H1 (cell line): ENCODE measurements around the gene BCL2L12. TPM values are rescaled to one million over a fixed set of nuclear protein-coding genes. Genes with fewer than 3 reads are reported as not detected.

Source experiments
- BACH1 ChIP-seq: IDR thresholded peaks from 2 replicates; pipeline ENCODE4 v1.6.1; 2012; ENCODE audit warnings: low read length, improper control_type of control experiment
- CEBPB ChIP-seq: IDR thresholded peaks from 2 replicates; pipeline ENCODE4 v1.6.1; 2012; ENCODE audit warnings: low read depth, low read length
- polyA plus RNA-seq, 7 experiments: library from polyadenylated mRNA; depleted of rRNA in 3 of 7; stranded (reverse) in 5 of 7; unstranded in 2 of 7; fragments of >200 nt in 5 of 7; fragments of 200-250 nt in 2 of 7; gene quantifications; 1 replicate in 5 of 7; 2 replicates in 1 of 7; 4 replicates in 1 of 7; pipeline versions ENCODE4 v1.2.1 to v1.2.3, GENCODE V29; 2011 to 2013; ENCODE audit warnings: missing spikeins in 2 of 7, mixed read lengths in 2 of 7
- total RNA-seq: library from RNA; stranded (reverse); fragmentation: NEBNext Ultra II Directional; extraction: Animal tissue kit (Norgen Biotek cat#: 25700); gene quantifications from 2 replicates; pipeline ENCODE4 v1.2.1, GENCODE V29; 2021
- TF ChIP-seq, protein P1 (sequence below): fragments of 300-600 bp; sonication (generic); IDR thresholded peaks from 2 replicates; pipeline ENCODE4 v1.7.1; 2012; ENCODE audit warnings: low read length, moderate library complexity, mild to moderate bottlenecking, inconsistent platforms; ENCODE audit not compliant: insufficient replicate concordance

Gene BCL2L12
- total and polyA plus RNA-seq, 2 of the 8 experiments (the other 6 are each of a cell fraction or from before 2014, with no cell fraction given) = 126 to 209 TPM

DNA sequence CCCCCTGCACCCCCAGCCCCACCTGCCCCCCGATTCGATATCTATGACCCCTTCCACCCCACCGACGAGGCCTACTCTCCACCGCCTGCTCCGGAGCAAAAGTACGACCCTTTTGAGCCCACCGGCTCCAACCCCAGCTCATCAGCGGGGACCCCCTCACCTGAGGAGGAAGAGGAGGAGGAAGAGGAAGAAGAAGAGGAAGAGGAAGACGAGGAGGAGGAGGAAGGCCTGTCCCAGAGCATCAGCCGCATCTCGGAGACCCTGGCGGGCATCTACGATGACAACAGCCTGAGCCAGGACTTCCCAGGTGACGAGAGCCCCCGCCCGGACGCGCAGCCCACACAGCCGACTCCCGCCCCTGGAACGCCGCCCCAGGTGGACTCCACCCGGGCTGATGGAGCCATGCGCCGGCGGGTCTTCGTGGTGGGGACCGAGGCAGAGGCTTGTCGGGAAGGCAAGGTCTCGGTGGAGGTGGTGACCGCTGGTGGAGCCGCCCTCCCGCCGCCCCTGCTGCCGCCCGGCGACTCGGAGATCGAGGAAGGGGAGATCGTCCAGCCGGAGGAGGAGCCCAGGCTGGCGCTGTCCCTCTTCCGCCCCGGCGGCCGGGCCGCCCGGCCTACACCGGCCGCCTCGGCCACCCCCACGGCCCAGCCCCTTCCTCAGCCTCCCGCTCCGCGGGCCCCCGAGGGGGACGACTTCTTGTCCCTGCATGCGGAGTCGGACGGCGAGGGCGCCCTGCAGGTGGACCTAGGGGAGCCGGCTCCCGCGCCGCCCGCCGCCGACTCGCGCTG, 14.5 kb upstream of the BCL2L12 start (continued):
- TF ChIP-seq, protein P1, sequence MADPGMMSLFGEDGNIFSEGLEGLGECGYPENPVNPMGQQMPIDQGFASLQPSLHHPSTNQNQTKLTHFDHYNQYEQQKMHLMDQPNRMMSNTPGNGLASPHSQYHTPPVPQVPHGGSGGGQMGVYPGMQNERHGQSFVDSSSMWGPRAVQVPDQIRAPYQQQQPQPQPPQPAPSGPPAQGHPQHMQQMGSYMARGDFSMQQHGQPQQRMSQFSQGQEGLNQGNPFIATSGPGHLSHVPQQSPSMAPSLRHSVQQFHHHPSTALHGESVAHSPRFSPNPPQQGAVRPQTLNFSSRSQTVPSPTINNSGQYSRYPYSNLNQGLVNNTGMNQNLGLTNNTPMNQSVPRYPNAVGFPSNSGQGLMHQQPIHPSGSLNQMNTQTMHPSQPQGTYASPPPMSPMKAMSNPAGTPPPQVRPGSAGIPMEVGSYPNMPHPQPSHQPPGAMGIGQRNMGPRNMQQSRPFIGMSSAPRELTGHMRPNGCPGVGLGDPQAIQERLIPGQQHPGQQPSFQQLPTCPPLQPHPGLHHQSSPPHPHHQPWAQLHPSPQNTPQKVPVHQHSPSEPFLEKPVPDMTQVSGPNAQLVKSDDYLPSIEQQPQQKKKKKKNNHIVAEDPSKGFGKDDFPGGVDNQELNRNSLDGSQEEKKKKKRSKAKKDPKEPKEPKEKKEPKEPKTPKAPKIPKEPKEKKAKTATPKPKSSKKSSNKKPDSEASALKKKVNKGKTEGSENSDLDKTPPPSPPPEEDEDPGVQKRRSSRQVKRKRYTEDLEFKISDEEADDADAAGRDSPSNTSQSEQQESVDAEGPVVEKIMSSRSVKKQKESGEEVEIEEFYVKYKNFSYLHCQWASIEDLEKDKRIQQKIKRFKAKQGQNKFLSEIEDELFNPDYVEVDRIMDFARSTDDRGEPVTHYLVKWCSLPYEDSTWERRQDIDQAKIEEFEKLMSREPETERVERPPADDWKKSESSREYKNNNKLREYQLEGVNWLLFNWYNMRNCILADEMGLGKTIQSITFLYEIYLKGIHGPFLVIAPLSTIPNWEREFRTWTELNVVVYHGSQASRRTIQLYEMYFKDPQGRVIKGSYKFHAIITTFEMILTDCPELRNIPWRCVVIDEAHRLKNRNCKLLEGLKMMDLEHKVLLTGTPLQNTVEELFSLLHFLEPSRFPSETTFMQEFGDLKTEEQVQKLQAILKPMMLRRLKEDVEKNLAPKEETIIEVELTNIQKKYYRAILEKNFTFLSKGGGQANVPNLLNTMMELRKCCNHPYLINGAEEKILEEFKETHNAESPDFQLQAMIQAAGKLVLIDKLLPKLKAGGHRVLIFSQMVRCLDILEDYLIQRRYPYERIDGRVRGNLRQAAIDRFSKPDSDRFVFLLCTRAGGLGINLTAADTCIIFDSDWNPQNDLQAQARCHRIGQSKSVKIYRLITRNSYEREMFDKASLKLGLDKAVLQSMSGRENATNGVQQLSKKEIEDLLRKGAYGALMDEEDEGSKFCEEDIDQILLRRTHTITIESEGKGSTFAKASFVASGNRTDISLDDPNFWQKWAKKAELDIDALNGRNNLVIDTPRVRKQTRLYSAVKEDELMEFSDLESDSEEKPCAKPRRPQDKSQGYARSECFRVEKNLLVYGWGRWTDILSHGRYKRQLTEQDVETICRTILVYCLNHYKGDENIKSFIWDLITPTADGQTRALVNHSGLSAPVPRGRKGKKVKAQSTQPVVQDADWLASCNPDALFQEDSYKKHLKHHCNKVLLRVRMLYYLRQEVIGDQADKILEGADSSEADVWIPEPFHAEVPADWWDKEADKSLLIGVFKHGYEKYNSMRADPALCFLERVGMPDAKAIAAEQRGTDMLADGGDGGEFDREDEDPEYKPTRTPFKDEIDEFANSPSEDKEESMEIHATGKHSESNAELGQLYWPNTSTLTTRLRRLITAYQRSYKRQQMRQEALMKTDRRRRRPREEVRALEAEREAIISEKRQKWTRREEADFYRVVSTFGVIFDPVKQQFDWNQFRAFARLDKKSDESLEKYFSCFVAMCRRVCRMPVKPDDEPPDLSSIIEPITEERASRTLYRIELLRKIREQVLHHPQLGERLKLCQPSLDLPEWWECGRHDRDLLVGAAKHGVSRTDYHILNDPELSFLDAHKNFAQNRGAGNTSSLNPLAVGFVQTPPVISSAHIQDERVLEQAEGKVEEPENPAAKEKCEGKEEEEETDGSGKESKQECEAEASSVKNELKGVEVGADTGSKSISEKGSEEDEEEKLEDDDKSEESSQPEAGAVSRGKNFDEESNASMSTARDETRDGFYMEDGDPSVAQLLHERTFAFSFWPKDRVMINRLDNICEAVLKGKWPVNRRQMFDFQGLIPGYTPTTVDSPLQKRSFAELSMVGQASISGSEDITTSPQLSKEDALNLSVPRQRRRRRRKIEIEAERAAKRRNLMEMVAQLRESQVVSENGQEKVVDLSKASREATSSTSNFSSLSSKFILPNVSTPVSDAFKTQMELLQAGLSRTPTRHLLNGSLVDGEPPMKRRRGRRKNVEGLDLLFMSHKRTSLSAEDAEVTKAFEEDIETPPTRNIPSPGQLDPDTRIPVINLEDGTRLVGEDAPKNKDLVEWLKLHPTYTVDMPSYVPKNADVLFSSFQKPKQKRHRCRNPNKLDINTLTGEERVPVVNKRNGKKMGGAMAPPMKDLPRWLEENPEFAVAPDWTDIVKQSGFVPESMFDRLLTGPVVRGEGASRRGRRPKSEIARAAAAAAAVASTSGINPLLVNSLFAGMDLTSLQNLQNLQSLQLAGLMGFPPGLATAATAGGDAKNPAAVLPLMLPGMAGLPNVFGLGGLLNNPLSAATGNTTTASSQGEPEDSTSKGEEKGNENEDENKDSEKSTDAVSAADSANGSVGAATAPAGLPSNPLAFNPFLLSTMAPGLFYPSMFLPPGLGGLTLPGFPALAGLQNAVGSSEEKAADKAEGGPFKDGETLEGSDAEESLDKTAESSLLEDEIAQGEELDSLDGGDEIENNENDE = no peak
- TF ChIP-seq BACH1 (no peak), CEBPB (no peak)
